ENCODE results near the gene HPGDS. TPM values are rescaled to one million over a fixed set of nuclear protein-coding genes. Genes with fewer than 3 reads are reported as not detected.

The HPGDS gene
- polyA plus RNA-seq, 1 of the 3 experiments (the other 2 are of a cell fraction) = not detected

- H3K36me3 ChIP-seq (replicated peaks in 1 of 2; ENCODE audit: control insufficient read depth in 1 of 2, insufficient read depth in 2 of 2, low read length in 1 of 2) = peaks cover 76 to 79% of the 10 kb centered on the region in 2 experiments
- H3K9me3 ChIP-seq = no peaks in the 10 kb centered on the region
- H3K27me3 ChIP-seq (ENCODE audit: insufficient read depth) = no peaks in the 10 kb centered on the region
- no peak overlapping the region for H3K4me2 ChIP-seq
- POLR2A ChIA-PET = no interaction called here
- CTCF ChIA-PET = interaction anchor here (1.5 kb wide), 1 partner anchor 18 kb away, joined by 4 read pairs; no protein-coding TSS in a partner anchor
- no peaks in the 10 kb centered on the region for H3K79me2 ChIP-seq (ENCODE audit: insufficient read depth)
- H2AFZ ChIP-seq (ENCODE audit: low read depth) = no peak overlapping the region
- no peak overlapping the region for H3K9ac ChIP-seq
- no peak overlapping the region for H3K4me3 ChIP-seq (ENCODE audit: low read depth in 2 of 2, low read length in 1 of 2)
- 96% methylated on average over 4 of the region's 4 CpGs for WGBS (ENCODE audit: low lambda C conversion rate)
- no peak for DNase-seq
- no peaks in the 10 kb centered on the region for H4K20me1 ChIP-seq (ENCODE audit: insufficient read depth)
- H3K9me2 ChIP-seq = no peaks in the 10 kb centered on the region
- H3F3A ChIP-seq (replicated peaks; ENCODE audit: insufficient read depth) = peaks cover 8% of the 10 kb centered on the region
- no peaks in the 10 kb centered on the region for H3K4me1 ChIP-seq (ENCODE audit: control insufficient read depth in 1 of 2, insufficient read depth in 2 of 2, low read depth in 1 of 2, low read length in 1 of 2)
- H3K27ac ChIP-seq (ENCODE audit: low read depth in 2 of 2, low read length in 1 of 2) = no peak overlapping the region
- TF ChIP-seq RFX5 (IDR thresholded peaks at IDR 0.05; ENCODE audit: low read length) (no peak), REST (IDR thresholded peaks at IDR 0.05; ENCODE audit: low read depth, low read length) (no peak), IRF3 (IDR thresholded peaks at IDR 0.05; ENCODE audit: low read depth, low read length) (no peak), ELF1 (IDR thresholded peaks at IDR 0.05) (no peak), SMC3 (IDR thresholded peaks at IDR 0.05; ENCODE audit: low read depth, low read length) (no peak), MEF2A (IDR thresholded peaks at IDR 0.05; ENCODE audit: borderline replicate concordance, low read depth) (no peak), MXI1 (IDR thresholded peaks at IDR 0.05; ENCODE audit: low read depth, low read length) (no peak), TCF12 (IDR thresholded peaks at IDR 0.05) (no peak), EZH2phosphoT487 (IDR thresholded peaks at IDR 0.05; ENCODE audit: borderline replicate concordance, low read depth) (no peak), JUND (IDR thresholded peaks at IDR 0.05) (no peak), CHD2 (IDR thresholded peaks at IDR 0.05; ENCODE audit: low read length, partially characterized antibody) (no peak), RXRA (IDR thresholded peaks at IDR 0.05; ENCODE audit: borderline replicate concordance, low read depth) (no peak), ZBTB33 (IDR thresholded peaks at IDR 0.05; ENCODE audit: borderline replicate concordance, low read depth) (no peak), PBX3 (IDR thresholded peaks at IDR 0.05) (no peak), USF1 (IDR thresholded peaks at IDR 0.05; ENCODE audit: borderline replicate concordance, low read depth) (no peak), EP300 (IDR thresholded peaks at IDR 0.05; ENCODE audit: borderline replicate concordance in 1 of 2, low read depth in 1 of 2, low read length in 1 of 2) (no peak), TAF1 (IDR thresholded peaks at IDR 0.05; ENCODE audit: borderline replicate concordance, low read depth, low read length) (no peak), RAD21 (IDR thresholded peaks at IDR 0.05; ENCODE audit: low read length) (no peak), GABPA (IDR thresholded peaks at IDR 0.05; ENCODE audit: low read depth) (no peak)
Observed at GRCh38 chr4:94285666-94286065, 57.0 kb downstream of the HPGDS start.

Measured in SK-N-SH (cell line).